Activated B cell treated with CpG ODN at 0.5 μM for 24 hours (primary cell): Measurements from ENCODE around the gene EWSR1. TPM values are rescaled to one million over a fixed set of nuclear protein-coding genes. Genes with fewer than 3 reads are reported as not detected.

ENCODE experiments used
- ATAC-seq: fragments of 200-7000 bp; cut with Tn5 transposase; one replicate; pipeline ENCODE4 v1.10.0; 2021; ENCODE audit warnings: low read depth, mild to moderate bottlenecking, moderate library complexity
- CTCF ChIA-PET: fragments of 350-600 bp; sonication (Branson Sonifier 250); formaldehyde crosslinking; loops from one replicate; lab custom pipeline; 2021; ENCODE audit warnings: antibody characterized with exemption; lab: Charles Lee
- POLR2A ChIA-PET: fragments of 350-600 bp; sonication (Branson Sonifier 250); formaldehyde crosslinking; loops from one replicate; lab custom pipeline; 2021; ENCODE audit warnings: antibody characterized with exemption; lab: Charles Lee
- DNase-seq: peaks from one replicate; pipeline ENCODE4 v3.0.0; 2022
- H3K27ac Mint-ChIP-seq: one replicate; pipeline ENCODE4 v1.8.0; 2020; ENCODE audit warnings: mixed read lengths
- H3K27me3 Mint-ChIP-seq: one replicate; pipeline ENCODE4 v1.8.0; 2021; ENCODE audit warnings: mixed read lengths
- H3K36me3 Mint-ChIP-seq: one replicate; pipeline ENCODE4 v1.8.0; 2021; ENCODE audit warnings: low read depth, mixed read lengths
- H3K4me1 Mint-ChIP-seq: one replicate; pipeline ENCODE4 v1.8.0; 2021; ENCODE audit warnings: mixed read lengths
- H3K4me3 Mint-ChIP-seq: one replicate; pipeline ENCODE4 v1.8.0; 2020; ENCODE audit warnings: mild to moderate bottlenecking, mixed read lengths
- H3K9me3 Mint-ChIP-seq: one replicate; pipeline ENCODE4 v1.8.0; 2020; ENCODE audit warnings: mixed read lengths
- CTCF ChIP-seq: fragments of 200-600 bp; IDR thresholded peaks from one replicate; pipeline ENCODE4 v1.8.0; 2022; ENCODE audit warnings: antibody characterized with exemption, mild to moderate bottlenecking
- intact Hi-C: fragments of 100-400 bp; cut with micrococcal nuclease; formaldehyde crosslinking; loops from one replicate; pipeline ENCODE4 v1.15.1; 2024
- total RNA-seq: library from RNA; stranded (reverse); gene quantifications from 2 replicates; pipeline ENCODE4 v1.2.3, GENCODE V29; 2022

The EWSR1 gene
- total RNA-seq, 1 donor from 2014 or later = 382 TPM

GRCh38 chr22:29306175-29306834 lies 38.2 kb downstream of the EWSR1 start, which contains the start of gene GAS2L1:
Gene GAS2L1, plus strand, starts transcription at chr22:29306650. Its CDS starts 1,456 bp downstream, at chr22:29308106.
- CTCF ChIA-PET = no interaction called here
- peaks cover 16% of the 10 kb centered on the region for H3K27me3 Mint-ChIP-seq

GRCh38 chr22:29306835-29307595 lies 38.9 kb downstream of the EWSR1 start:
- POLR2A ChIA-PET = no interaction called here
- Mint-ChIP-seq H3K4me3 (peak overlapping the region; percentile 75), H3K36me3 (no peaks in the 10 kb centered on the region), H3K9me3 (no peaks in the 10 kb centered on the region), H3K27me3 (peaks cover 18% of the 10 kb centered on the region), H3K27ac (no peak overlapping the region), H3K4me1 (peaks cover 25% of the 10 kb centered on the region)
- ATAC-seq = peak; percentile 23
- intact Hi-C loops = loop anchor here (1.0 kb wide), 1 partner anchor 217 kb away; no protein-coding TSS in a partner anchor
- TF ChIP-seq CTCF = no peak
- CTCF ChIA-PET = no interaction called here
- DNase-seq = no peak

More at GRCh38 chr22:29306175-29306834, 38.2 kb downstream of the EWSR1 start, which contains the start of gene GAS2L1:
- intact Hi-C loops = loop anchor here (1.0 kb wide), 1 partner anchor 218 kb away; no protein-coding TSS in a partner anchor
- Mint-ChIP-seq H3K27ac (no peak within 1 kb of the TSS), H3K9me3 (no peaks in the 10 kb centered on the region), H3K4me3 (peak within 1 kb of the TSS; percentile 75), H3K36me3 (peaks cover 1% of the 10 kb centered on the region), H3K4me1 (peaks cover 24% of the 10 kb centered on the region)
- ATAC-seq = peak; percentile 62
- no peak for DNase-seq
- POLR2A ChIA-PET = interaction anchor here (0.7 kb wide), 1 partner anchor 52 kb away, joined by 10 read pairs; no protein-coding TSS in a partner anchor
- no peak for TF ChIP-seq CTCF

GRCh38 chr22:29307596-29308147 lies 39.6 kb downstream of the EWSR1 start:
- TF ChIP-seq CTCF = no peak
- Mint-ChIP-seq H3K4me3 (peak overlapping the region; percentile 70), H3K4me1 (peaks cover 25% of the 10 kb centered on the region), H3K36me3 (no peaks in the 10 kb centered on the region), H3K27me3 (peaks cover 24% of the 10 kb centered on the region), H3K27ac (no peak overlapping the region), H3K9me3 (no peaks in the 10 kb centered on the region)
- DNase-seq (no peak), ATAC-seq (no peak)
- ChIA-PET CTCF (no interaction called here), POLR2A (no interaction called here)
- intact Hi-C loops = no loop called here

GRCh38 chr22:29308148-29308790 lies 40.2 kb downstream of the EWSR1 start:
- no peak overlapping the region for H3K4me3 Mint-ChIP-seq
- H3K36me3 Mint-ChIP-seq = no peaks in the 10 kb centered on the region
- peaks cover 28% of the 10 kb centered on the region for H3K27me3 Mint-ChIP-seq
- intact Hi-C loops = no loop called here
- peaks cover 31% of the 10 kb centered on the region for H3K4me1 Mint-ChIP-seq
- POLR2A ChIA-PET = no interaction called here
- CTCF ChIA-PET = no interaction called here
- H3K27ac Mint-ChIP-seq = no peak overlapping the region
- no peak for ATAC-seq
- no peak for DNase-seq
- H3K9me3 Mint-ChIP-seq = no peaks in the 10 kb centered on the region
- TF ChIP-seq CTCF = no peak
